Upper lobe of left lung (tissue), 4 donors: ENCODE results near the gene SART3.

ENCODE experiments used
- POLR2A ChIP-seq, 4 donors: fragments of 450-650 bp; IDR thresholded peaks; one replicate each; pipeline ENCODE4 v1.5.1; 2016 to 2017; ENCODE audit warnings: antibody characterized with exemption in 4 of 4, mild to moderate bottlenecking in 2 of 4
- POLR2AphosphoS5 ChIP-seq, 2 donors: sonication (generic); formaldehyde crosslinking; IDR thresholded peaks; one replicate each; pipeline ENCODE4 v1.5.1; 2017; ENCODE audit warnings: antibody characterized with exemption in 2 of 2
- TF ChIP-seq, protein P1 (sequence below), 6 experiments: fragments of 450-650 bp in 4 of 6; fragments of 200-600 bp in 2 of 6; sonication (generic) in 2 of 6; IDR thresholded peaks; one replicate each; pipeline ENCODE4 v1.5.1; 2016 to 2019; ENCODE audit warnings: antibody characterized with exemption in 6 of 6

DNA sequence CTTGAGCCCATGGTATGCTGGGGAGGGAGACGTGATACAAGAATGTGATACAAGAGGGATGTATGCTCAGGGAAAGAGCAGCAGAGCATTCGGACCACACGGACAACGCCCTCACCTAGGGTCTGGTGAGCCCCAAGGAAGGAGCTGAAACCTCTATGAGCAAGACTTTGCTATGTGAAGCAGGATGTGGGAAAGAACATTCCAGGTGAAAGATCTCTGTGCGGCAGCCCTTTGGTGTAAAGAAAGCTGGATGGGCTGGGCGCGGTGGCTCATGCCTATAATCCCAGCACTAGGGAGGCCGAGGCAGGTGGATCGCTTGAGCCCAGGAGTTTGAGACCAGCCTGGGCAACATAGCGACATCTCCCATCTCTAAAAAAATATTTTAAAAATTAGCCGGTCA lies 62.8 kb downstream of the SART3 start:
- TF ChIP-seq, protein P1, sequence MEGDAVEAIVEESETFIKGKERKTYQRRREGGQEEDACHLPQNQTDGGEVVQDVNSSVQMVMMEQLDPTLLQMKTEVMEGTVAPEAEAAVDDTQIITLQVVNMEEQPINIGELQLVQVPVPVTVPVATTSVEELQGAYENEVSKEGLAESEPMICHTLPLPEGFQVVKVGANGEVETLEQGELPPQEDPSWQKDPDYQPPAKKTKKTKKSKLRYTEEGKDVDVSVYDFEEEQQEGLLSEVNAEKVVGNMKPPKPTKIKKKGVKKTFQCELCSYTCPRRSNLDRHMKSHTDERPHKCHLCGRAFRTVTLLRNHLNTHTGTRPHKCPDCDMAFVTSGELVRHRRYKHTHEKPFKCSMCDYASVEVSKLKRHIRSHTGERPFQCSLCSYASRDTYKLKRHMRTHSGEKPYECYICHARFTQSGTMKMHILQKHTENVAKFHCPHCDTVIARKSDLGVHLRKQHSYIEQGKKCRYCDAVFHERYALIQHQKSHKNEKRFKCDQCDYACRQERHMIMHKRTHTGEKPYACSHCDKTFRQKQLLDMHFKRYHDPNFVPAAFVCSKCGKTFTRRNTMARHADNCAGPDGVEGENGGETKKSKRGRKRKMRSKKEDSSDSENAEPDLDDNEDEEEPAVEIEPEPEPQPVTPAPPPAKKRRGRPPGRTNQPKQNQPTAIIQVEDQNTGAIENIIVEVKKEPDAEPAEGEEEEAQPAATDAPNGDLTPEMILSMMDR (IDR thresholded peaks at IDR 0.05), result no peak
- TF ChIP-seq POLR2AphosphoS5 (IDR thresholded peaks at IDR 0.05), result no peak
- no peak for TF ChIP-seq POLR2A (IDR thresholded peaks at IDR 0.05)
